Hippocampal formation (tissue), 2 donors: ENCODE data around the gene HHAT.

Experiments used
- DNase-seq, 2 donors: peaks; one replicate each; lab custom pipeline; 2025; lab: John Stamatoyannopoulos, UW

Gene HHAT

GRCh38 chr1:210722410-210723081 is 393.8 kb downstream of the HHAT start:
- no peak for DNase-seq

GRCh38 chr1:210723646-210724045 is 394.9 kb downstream of the HHAT start:
- no peak for DNase-seq

- DNase-seq: no peak
These were observed 396.1 kb downstream of the HHAT start for GRCh38 chr1:210724768-210725167.
